ENCODE measurements around the gene ZNF324B.
A peak's percentile ranks its signal among the peaks of the same experiment; 100 is the strongest.
"Not testable (repeated sequence)": the region's sequence is repeated elsewhere in the genome, so short reads cannot be mapped to it uniquely, and the experiment has no call there.

Gene ZNF324B

DNA sequence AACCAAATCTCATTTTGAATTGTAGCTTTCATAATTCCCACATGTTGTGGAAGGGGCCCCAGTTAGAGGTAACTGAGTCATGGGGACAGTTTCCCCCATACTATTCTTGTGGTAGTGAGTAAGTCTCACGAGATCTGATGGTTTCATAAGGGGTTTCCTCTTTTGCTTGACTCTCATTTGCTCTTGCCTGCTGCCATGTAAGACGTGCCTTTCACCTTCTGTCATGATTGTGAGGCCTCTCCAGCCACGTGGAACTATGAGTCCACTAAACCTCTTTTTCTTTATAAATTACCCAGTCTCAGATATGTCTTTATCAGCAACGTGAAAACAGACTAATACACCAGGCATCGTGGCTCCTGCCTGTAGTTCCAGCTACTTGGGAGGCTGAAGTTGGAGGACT lies 1.4 kb upstream of the ZNF324B start:
- in situ Hi-C loops (cut with HindIII; ENCODE audit: low pct_ligation_motif_present, low pct_unique_long_range_greater_than_20kb, low sequenced_read_pairs); DNase-seq: not testable (repeated sequence)

DNA sequence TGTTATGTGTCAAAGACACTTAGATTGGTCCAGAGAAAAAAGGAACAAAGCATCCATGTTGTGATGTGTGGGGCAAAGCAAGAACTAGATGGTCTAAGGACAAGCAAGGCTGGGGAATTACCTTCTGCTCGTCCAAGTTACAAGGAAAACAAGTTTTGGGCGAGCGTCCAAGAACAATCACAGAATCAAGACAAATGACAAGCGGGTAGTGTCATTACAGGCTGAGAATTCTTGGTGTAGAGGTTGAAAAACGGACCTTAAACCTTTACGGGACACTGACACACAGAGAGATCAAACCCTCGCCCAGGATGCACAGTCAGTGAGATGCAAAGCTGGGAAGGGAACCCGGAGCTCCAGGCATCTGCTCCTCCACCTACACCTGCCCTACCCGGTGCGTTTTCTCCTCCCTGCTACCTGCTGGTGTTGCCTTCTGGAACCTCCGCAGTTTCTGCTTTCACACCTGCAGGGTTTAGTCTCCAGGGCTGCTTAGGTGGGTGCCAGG lies 515 bp upstream of the ZNF324B start:
- in situ Hi-C loops (cut with HindIII; ENCODE audit: low pct_ligation_motif_present, low pct_unique_long_range_greater_than_20kb, low sequenced_read_pairs) = no loop called here
- DNase-seq = no peak

GRCh38 chr19:58453743-58454142 lies 2.3 kb downstream of the ZNF324B start:
- in situ Hi-C loops (cut with HindIII; ENCODE audit: low pct_ligation_motif_present, low pct_unique_long_range_greater_than_20kb, low sequenced_read_pairs) = no loop called here

DNA sequence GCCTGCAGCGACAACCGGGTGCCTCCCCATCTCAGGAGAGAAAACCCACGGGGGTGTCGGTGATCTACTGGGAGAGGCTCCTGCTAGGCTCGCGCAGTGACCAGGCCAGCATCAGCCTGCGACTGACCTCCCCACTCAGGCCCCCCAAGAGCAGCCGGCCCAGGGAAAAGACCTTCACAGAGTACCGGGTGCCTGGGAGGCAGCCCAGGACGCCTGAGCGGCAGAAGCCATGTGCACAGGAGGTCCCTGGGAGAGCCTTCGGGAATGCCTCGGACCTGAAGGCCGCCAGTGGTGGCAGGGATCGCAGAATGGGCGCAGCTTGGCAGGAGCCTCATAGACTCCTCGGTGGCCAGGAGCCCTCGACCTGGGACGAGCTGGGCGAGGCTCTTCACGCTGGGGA lies 3.9 kb downstream of the ZNF324B start:
- in situ Hi-C loops (cut with HindIII; ENCODE audit: low pct_ligation_motif_present, low pct_unique_long_range_greater_than_20kb, low sequenced_read_pairs) = no loop called here
- no peak for DNase-seq

More at GRCh38 chr19:58453743-58454142, 2.3 kb downstream of the ZNF324B start:
- no peak for DNase-seq

DNA sequence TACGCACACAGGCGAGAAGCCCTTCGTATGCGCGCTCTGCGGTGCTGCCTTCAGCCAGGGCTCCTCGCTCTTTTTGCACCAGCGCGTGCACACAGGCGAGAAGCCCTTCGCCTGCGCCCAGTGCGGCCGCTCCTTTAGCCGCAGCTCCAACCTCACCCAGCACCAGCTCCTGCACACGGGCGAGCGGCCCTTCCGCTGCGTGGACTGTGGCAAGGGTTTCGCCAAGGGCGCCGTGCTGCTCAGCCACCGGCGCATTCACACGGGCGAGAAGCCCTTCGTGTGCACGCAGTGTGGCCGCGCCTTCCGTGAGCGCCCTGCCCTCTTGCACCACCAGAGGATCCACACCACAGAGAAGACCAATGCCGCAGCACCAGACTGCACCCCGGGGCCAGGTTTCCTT lies 4.7 kb downstream of the ZNF324B start:
- DNase-seq = no peak
- in situ Hi-C loops (cut with HindIII; ENCODE audit: low pct_ligation_motif_present, low pct_unique_long_range_greater_than_20kb, low sequenced_read_pairs) = no loop called here

DNA sequence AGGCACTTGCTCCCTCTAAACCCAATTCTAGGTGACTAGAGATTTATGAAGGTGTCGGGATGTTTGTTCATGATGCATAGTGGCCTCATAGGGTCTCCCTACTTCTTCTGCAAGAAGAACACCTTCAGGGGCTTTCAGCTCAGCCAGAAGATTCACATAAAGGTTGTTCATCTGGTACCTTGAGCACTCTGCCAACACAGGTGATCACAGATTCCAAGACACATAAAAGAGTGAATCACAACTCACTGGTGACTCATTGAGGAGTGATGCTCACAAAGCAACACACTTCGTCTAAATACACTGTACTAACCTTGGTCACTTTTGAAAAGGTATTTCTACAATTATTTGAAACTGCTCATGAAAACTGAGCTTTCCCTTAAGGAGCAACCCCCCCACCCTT lies 8.6 kb downstream of the ZNF324B start:
- in situ Hi-C loops (cut with HindIII; ENCODE audit: low pct_ligation_motif_present, low pct_unique_long_range_greater_than_20kb, low sequenced_read_pairs) = no loop called here
- no peak for DNase-seq

GRCh38 chr19:58466089-58466759 lies 14.8 kb downstream of the ZNF324B start:
- in situ Hi-C loops (cut with HindIII; ENCODE audit: low pct_ligation_motif_present, low pct_unique_long_range_greater_than_20kb, low sequenced_read_pairs) = no loop called here
- no peak for DNase-seq

- in situ Hi-C loops (cut with HindIII; ENCODE audit: low pct_ligation_motif_present, low pct_unique_long_range_greater_than_20kb, low sequenced_read_pairs) = no loop called here
Observed at GRCh38 chr19:58466760-58467589, 15.6 kb downstream of the ZNF324B start, which contains the start of gene ZNF324. Gene ZNF324 (plus strand): TSS chr19:58467080. CDS start chr19:58469186, 2,106 bp downstream.

DNA sequence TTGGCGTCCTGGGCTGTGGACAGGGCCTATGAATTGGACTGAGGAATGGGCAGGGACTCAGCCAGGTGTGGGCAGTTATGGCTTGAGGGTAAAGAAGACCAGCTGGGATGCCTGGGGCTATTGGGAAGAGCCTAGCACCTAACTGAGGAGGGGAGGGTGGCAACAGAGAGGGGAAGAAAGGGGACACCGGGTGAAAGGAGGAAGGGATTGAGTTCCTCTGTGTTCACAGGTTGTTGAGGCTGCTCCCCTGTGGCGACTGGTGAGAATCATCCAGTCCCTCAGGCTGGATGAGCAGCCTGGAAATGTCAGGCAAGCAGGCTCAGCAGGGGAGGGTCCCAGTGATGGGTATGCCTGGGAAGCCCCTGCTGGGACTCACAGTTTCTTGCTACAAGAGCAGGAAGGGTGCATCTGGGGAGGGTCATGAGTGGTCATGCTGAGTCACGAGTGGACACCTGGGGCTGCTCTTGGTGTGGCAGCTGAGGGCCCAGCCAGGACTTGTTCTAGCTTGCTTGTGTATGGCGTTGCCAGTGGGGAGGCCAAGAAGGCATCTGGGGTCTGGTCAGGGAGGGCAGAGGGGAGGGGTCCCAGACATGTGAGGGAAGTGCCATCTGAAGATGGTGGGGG lies 16.9 kb downstream of the ZNF324B start:
- in situ Hi-C loops (cut with HindIII; ENCODE audit: low pct_ligation_motif_present, low pct_unique_long_range_greater_than_20kb, low sequenced_read_pairs) = no loop called here
- DNase-seq = no peak

More at GRCh38 chr19:58466760-58467589, 15.6 kb downstream of the ZNF324B start, which contains the start of gene ZNF324:
- DNase-seq = peak; percentile 95

- in situ Hi-C loops (cut with HindIII; ENCODE audit: low pct_ligation_motif_present, low pct_unique_long_range_greater_than_20kb, low sequenced_read_pairs) = no loop called here
- no peak for DNase-seq
Observed at GRCh38 chr19:58469241-58470013, 18.0 kb downstream of the ZNF324B start.

DNA sequence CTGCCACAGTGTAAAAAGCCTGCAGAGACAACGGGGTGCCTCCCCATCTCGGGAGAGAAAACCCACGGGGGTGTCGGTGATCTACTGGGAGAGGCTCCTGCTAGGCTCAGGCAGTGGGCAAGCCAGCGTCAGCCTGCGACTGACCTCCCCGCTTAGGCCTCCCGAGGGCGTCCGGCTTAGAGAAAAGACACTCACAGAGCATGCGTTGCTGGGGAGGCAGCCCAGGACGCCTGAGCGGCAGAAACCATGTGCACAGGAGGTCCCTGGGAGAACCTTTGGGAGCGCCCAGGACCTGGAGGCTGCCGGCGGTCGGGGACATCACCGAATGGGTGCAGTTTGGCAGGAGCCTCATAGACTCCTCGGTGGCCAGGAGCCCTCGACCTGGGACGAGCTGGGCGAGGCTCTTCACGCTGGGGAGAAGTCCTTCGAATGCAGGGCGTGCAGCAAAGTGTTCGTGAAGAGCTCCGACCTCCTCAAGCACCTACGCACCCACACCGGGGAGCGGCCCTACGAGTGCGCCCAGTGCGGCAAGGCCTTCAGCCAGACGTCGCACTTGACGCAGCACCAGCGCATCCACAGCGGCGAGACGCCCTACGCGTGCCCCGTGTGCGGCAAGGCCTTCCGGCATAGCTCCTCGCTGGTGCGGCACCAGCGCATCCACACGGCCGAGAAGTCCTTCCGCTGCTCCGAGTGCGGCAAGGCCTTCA lies 19.6 kb downstream of the ZNF324B start:
- in situ Hi-C loops (cut with HindIII; ENCODE audit: low pct_ligation_motif_present, low pct_unique_long_range_greater_than_20kb, low sequenced_read_pairs); DNase-seq: not testable (repeated sequence)

DNA sequence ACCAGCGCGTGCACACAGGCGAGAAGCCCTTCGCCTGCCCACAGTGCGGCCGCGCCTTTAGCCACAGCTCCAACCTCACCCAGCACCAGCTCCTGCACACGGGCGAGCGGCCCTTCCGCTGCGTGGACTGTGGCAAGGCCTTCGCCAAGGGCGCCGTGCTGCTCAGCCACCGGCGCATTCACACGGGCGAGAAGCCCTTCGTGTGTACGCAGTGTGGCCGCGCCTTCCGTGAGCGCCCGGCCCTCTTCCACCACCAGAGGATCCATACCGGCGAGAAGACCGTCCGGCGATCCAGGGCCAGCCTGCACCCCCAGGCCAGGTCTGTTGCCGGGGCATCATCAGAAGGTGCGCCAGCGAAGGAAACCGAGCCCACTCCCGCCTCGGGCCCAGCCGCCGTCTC lies 20.3 kb downstream of the ZNF324B start:
- in situ Hi-C loops (cut with HindIII; ENCODE audit: low pct_ligation_motif_present, low pct_unique_long_range_greater_than_20kb, low sequenced_read_pairs) = no loop called here
- DNase-seq = no peak

DNA sequence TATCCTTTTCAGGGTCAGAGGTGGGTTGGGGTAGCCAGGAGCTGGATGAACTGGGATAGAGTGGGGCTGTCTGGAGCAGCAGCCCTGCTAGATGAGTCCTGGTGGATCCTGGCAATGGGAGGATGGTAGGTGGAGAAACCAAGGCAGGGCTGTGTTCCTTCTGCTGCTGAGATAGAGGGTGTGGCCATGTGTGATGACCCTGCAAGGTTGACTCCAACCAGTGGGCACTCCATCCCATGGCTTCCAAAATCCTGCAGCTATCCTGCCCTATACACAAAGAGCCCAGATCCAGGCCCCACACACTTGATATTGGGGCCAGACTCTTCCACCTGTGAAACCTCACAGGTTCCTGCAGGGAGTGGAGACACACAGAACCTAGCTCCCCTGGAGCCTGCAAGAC lies 22.4 kb downstream of the ZNF324B start:
- in situ Hi-C loops (cut with HindIII; ENCODE audit: low pct_ligation_motif_present, low pct_unique_long_range_greater_than_20kb, low sequenced_read_pairs) = no loop called here
- no peak for DNase-seq

DNA sequence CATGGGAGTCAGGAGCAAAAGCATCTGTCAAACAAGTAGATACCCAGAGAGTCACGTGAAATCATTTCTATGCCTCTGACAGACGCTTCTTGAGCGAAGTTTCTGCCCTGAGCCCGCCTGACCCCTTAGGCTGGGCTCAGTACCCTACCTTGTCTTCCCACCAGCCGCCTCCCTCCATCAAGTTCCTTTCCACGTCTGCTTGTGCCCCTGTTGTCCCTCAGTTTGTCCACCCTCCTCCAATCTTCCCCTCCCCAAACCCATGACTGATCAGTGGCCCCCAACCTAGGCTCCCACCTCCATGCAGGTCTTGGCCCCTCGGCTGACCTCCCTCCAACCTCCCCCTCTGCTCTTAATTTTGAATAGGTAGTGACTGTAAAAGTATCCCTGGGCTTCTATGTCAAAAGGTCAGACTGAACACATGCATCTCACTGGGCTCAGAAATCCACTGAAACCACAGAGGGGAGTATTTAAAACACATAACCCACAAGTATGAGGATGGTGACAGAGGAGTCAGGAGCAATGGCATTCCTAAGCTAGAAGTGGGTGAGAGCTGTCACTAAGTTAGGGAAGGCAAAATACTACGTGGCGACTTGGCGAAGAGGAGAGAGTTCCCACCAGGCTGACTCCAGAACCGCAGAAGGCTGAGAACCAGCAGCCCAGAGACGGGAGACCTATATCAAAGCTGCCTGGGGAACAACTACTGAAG lies 23.0 kb downstream of the ZNF324B start:
- peak; percentile 31 for DNase-seq

DNA sequence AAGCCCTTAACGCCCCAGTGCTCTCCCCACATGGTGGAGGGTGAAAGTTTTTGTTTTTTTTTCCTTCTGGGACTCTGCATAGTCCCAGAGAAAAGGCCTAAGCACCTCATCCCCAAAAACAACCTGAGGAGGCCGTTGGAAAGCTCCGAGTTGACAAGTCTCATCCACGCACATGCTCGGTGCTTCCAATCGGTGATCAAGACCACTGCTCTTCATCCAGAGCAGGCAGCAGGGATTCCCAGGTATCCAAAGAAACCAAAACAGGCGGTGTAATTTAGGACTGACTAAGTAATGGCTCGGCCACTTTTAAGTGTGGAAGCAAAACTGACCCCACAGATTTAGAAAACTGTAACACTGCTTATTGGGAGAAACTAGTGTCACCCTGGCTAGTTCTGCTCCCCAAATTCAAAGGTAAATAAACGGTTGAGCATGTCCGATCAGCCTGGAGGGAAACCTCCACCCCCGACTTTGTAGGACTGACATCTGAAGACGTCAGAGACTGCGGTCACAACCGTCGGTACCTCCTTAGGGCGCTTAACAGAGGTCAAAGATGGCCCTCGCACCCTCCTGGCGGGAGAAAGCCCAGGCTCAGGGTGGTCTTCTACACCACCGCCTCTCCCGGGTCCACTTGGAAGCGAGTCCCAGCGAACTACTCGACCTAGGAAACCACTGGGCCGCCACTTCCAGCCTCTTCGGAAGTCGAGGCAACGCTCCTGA lies 23.7 kb downstream of the ZNF324B start:
- no peak for DNase-seq
- in situ Hi-C loops (cut with HindIII; ENCODE audit: low pct_ligation_motif_present, low pct_unique_long_range_greater_than_20kb, low sequenced_read_pairs) = no loop called here

More for the DNA sequence above, 23.0 kb downstream of the ZNF324B start:
- in situ Hi-C loops (cut with HindIII; ENCODE audit: low pct_ligation_motif_present, low pct_unique_long_range_greater_than_20kb, low sequenced_read_pairs) = no loop called here

DNA sequence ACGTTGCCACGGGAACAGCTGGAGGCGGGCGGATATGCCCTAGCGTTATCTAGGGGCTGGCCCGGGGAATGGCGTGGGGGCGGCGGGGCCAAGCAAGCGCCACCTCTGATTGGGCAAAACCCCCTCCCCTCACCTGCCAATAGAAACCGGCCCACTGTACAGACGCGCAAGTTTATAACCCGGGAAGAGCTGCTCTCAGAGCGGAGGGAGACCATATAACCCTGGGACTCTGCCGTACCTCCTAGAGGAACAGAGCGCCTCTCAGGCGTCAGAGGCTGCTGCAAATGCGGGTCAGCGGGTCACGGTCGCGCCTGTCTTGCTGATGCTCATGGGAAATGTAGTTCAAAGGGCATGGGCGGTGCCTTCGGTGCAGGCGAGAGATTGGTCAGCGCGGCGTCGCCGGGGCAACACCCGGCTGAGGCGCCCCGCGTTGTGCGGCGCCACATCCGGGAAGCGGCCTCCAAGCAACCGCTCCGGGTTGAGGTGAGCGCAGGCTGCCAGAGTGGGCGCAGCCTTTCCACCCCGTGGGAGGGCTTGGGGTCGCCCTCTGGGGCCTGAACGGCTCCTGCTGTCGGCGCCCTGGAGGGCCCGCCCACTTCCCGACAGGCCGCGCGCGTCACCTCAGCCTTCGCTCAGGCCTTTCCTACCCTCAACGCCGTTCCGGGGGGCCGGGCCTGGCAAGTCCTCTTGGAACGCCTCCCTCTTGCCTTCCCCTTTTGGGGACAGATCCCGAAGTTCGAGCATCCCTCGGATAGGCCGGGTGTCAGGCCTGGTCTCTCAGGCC lies 24.5 kb downstream of the ZNF324B start, which contains the start of gene ZNF446:
ZNF446 (plus strand) TSS at position 639 of the 784 bp plus-strand sequence. CDS start 867 bp downstream, outside the sequence.
- DNase-seq = peak; percentile 92
- in situ Hi-C loops (cut with HindIII; ENCODE audit: low pct_ligation_motif_present, low pct_unique_long_range_greater_than_20kb, low sequenced_read_pairs) = no loop called here
